Coronary artery (tissue), 2 donors: ENCODE data around the gene GPHN.

Experiments
- DNase-seq: peaks from one replicate; pipeline ENCODE4 v3.0.0-alpha.2; 2017; ENCODE audit warnings: low spot score
- H3K27ac ChIP-seq, 2 donors: fragments of 200-600 bp; sonication (generic); one replicate each; pipeline ENCODE4 v1.5.1; 2016 to 2019
- H3K4me3 ChIP-seq: fragments of 200-600 bp; sonication (generic); 2 replicates; pipeline ENCODE4 v1.5.1; 2016; ENCODE audit warnings: mild to moderate bottlenecking, moderate library complexity
- CTCF ChIP-seq: fragments of 200-600 bp; sonication (generic); IDR thresholded peaks from one replicate; pipeline ENCODE4 v1.5.1; 2019; ENCODE audit warnings: antibody characterized with exemption

Gene GPHN

GRCh38 chr14:67187826-67188225, 679.9 kb downstream of the GPHN start:
- Histone ChIP-seq H3K4me3 (no peak overlapping the region), H3K27ac (no peak overlapping the region)
- TF ChIP-seq CTCF, result no peak
- no peak for DNase-seq

GRCh38 chr14:67188326-67188725, 680.4 kb downstream of the GPHN start:
- TF ChIP-seq CTCF, result no peak
- no peak for DNase-seq
- Histone ChIP-seq H3K4me3 (no peak overlapping the region), H3K27ac (no peak overlapping the region)

DNA sequence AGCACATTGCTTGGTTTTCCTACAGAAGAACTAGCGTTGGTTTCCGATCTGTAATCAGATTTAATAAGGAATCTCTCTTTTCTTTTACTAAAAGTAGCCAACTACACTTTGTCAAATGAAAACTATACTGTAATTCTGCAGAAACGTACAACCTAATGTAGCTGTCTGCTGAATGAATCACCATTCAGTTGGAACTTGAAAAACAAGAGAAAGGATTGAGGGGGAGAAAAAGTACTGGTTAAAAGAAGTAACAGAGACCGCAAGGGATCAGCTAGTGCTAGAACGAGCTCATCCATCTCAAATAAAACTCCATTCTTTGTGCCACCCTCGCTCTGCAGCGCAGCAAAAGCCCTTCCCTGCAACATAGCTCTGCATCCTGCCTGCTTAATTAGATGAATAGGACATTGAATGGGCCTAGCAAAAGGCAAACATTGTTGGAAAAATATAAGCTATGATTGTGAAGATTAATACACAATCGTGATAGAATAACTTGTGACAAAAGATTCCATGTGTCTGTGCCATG, 683.9 kb downstream of the GPHN start:
- DNase-seq, result no peak
- no peak for TF ChIP-seq CTCF
- Histone ChIP-seq H3K4me3 (no peak overlapping the region), H3K27ac (no peak overlapping the region)

DNA sequence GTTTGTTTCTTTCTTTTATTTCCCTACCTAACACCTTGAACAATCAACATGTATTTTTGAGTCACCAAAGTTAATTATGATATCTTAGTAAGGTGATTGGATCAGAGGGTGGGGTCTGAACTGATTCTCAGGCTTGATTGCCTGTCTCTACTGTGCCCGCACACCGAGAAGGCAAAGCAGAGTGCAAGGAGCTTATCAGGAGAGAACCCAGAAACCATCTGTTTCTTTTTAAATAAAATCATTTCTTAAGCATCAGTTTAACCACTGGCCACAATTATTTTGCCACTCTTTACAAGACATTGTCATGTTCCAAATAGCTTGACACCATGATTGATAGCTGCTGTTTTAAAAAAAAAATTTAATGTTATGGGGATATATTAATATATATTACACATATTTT, 684.4 kb downstream of the GPHN start:
- DNase-seq, result no peak
- Histone ChIP-seq H3K27ac (no peak overlapping the region), H3K4me3 (no peak overlapping the region)
- no peak for TF ChIP-seq CTCF

- no peak for TF ChIP-seq CTCF
- no peak overlapping the region for H3K4me3 ChIP-seq
- no peak overlapping the region for H3K27ac ChIP-seq
These were observed 687.3 kb downstream of the GPHN start for GRCh38 chr14:67195279-67195678.

DNA sequence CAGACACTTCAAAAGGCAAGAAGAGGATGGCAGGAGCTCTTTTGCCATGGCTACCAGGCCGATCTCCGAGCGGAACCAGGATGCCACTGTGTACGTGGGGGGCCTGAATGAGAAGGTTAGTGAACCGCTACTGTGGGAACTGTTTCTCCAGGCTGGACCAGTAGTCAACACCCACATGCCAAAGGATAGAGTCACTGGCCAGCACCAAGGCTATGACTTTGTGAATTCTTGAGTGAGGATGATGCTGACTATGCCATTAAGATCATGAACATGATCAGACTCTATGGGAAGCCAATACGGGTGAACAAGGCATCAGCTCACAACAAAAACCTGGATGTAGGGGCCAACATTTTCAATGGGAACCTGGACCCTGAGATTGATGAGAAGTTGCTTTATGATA, 691.1 kb downstream of the GPHN start:
- Histone ChIP-seq H3K4me3 (no peak overlapping the region), H3K27ac (no peak overlapping the region)
- no peak for TF ChIP-seq CTCF
- DNase-seq, result no peak

More at GRCh38 chr14:67195279-67195678, 687.3 kb downstream of the GPHN start:
- no peak for DNase-seq

DNA sequence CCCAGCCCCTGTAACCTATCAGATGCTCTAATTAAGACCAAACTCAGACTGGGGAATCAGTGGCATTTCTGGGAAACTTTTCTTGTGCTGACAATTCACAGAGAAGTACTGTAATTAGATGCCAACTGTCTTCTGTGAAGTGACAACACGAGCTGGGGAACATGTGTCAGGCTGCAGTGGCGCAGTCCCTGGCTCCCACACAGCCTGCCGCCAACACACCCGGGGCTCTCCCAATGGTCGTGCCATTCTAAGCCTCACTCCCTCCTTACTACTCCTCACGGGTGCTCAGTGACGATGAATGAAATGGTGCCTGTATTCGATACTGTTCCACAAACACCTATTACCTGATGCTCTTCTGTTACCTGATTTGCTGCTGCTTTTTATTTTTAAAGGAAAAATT, 699.9 kb downstream of the GPHN start:
- Histone ChIP-seq H3K4me3 (no peak overlapping the region), H3K27ac (no peak overlapping the region)
- DNase-seq, result no peak
- TF ChIP-seq CTCF, result no peak
